A549 (cell line): ENCODE measurements around the gene ARHGAP32.

ENCODE experiments used
- JUNB ChIP-seq: fragments of >200 bp; sonication (Bioruptor Twin); formaldehyde crosslinking; IDR thresholded peaks from 2 replicates; pipeline ENCODE4 v1.6.1; 2016
- POLR2A ChIP-seq: IDR thresholded peaks from 2 replicates; pipeline ENCODE4 v1.6.1; 2012; ENCODE audit warnings: mild to moderate bottlenecking, low read length
- RAD21 ChIP-seq, 2 experiments: fragments of >200 bp in 1 of 2; sonication (Bioruptor Twin) in 1 of 2; formaldehyde crosslinking in 1 of 2; IDR thresholded peaks in 1 of 2; conservative IDR thresholded peaks in 1 of 2; 2 replicates in 1 of 2; 3 replicates in 1 of 2; pipeline ENCODE4 v1.6.1; 2012 to 2018; ENCODE audit warnings: inconsistent platforms in 1 of 2
- TF ChIP-seq, protein P1 (sequence below): fragments of 250-450 bp; sonication (Bioruptor Pico); IDR thresholded peaks from 2 replicates; pipeline ENCODE4 v1.5.0; 2021; ENCODE audit warnings: mild to moderate bottlenecking, moderate library complexity, borderline replicate concordance

DNA sequence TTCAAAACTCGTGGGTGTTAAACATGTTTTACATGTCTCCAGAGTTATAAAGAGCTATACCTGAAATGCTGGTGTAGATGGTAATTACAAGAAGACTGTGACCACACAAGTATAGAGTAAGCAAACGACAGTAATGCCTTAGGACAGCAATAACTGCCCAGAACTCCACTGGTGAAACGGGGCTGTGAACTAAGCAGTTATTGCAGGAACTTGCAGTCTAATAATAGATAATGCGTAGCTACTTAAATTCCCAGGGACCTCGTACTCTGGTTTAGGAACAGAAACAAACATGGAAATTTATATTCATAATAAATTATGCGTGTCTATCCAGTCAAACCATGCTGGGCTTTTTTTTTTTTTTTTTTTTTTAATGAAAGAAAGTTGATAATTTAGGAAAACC lies 224.5 kb downstream of the ARHGAP32 start:
- no peak for TF ChIP-seq RAD21 (conservative IDR thresholded peaks at IDR 0.05 in 1 of 2, IDR thresholded peaks at IDR 0.05 in 1 of 2)
- TF ChIP-seq, protein P1, sequence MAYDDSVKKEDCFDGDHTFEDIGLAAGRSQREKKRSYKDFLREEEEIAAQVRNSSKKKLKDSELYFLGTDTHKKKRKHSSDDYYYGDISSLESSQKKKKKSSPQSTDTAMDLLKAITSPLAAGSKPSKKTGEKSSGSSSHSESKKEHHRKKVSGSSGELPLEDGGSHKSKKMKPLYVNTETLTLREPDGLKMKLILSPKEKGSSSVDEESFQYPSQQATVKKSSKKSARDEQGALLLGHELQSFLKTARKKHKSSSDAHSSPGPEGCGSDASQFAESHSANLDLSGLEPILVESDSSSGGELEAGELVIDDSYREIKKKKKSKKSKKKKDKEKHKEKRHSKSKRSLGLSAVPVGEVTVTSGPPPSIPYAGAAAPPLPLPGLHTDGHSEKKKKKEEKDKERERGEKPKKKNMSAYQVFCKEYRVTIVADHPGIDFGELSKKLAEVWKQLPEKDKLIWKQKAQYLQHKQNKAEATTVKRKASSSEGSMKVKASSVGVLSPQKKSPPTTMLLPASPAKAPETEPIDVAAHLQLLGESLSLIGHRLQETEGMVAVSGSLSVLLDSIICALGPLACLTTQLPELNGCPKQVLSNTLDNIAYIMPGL (CRISPR knock-in tag) = no peak
- no peak for TF ChIP-seq JUNB
- no peak for TF ChIP-seq POLR2A
